ENCODE results near the gene GFOD1.
"Not testable (repeated sequence)": the region's sequence is repeated elsewhere in the genome, so short reads cannot be mapped to it uniquely, and the experiment has no call there.

GFOD1 gene

GRCh38 chr6:13511141-13511571 is 23.8 kb upstream of the GFOD1 start:
- DNase-seq = not testable (repeated sequence)

- DNase-seq = not testable (repeated sequence)
Measured at GRCh38 chr6:13510433-13510832, 23.0 kb upstream of the GFOD1 start.

- no peak for DNase-seq
Measured at GRCh38 chr6:13508711-13509705, 21.6 kb upstream of the GFOD1 start.

- no peak for DNase-seq
Measured at GRCh38 chr6:13507306-13507860, 20.0 kb upstream of the GFOD1 start.

- no peak for DNase-seq
Measured at GRCh38 chr6:13505345-13505734, 17.9 kb upstream of the GFOD1 start.

- no peak for DNase-seq
Measured at GRCh38 chr6:13504611-13505344, 17.4 kb upstream of the GFOD1 start.

- no peak for DNase-seq
Measured at GRCh38 chr6:13500915-13501314, 13.5 kb upstream of the GFOD1 start.

- no peak for DNase-seq
Measured at GRCh38 chr6:13500264-13500663, 12.9 kb upstream of the GFOD1 start.

GRCh38 chr6:13496513-13497190 is 9.3 kb upstream of the GFOD1 start:
- DNase-seq = no peak

- no peak for DNase-seq
Measured at GRCh38 chr6:13495818-13496217, 8.4 kb upstream of the GFOD1 start.

GRCh38 chr6:13495112-13495776 is 7.8 kb upstream of the GFOD1 start:
- no peak for DNase-seq

GRCh38 chr6:13494137-13494536 is 6.7 kb upstream of the GFOD1 start:
- no peak for DNase-seq

GRCh38 chr6:13493147-13493546 is 5.7 kb upstream of the GFOD1 start:
- no peak for DNase-seq

GRCh38 chr6:13492357-13492756 is 5.0 kb upstream of the GFOD1 start:
- no peak for DNase-seq

- no peak for DNase-seq
Measured at GRCh38 chr6:13491538-13491937, 4.1 kb upstream of the GFOD1 start.

GRCh38 chr6:13490402-13490801 is 3.0 kb upstream of the GFOD1 start:
- DNase-seq = no peak

- no peak for DNase-seq
Measured at GRCh38 chr6:13488896-13489237, 1.5 kb upstream of the GFOD1 start.

- DNase-seq = no peak
Measured at GRCh38 chr6:13488015-13488895, 855 bp upstream of the GFOD1 start.

- peak; percentile 8 for DNase-seq
Measured at GRCh38 chr6:13486679-13487121, 700 bp downstream of the GFOD1 start.

GRCh38 chr6:13485923-13486562 is 1.4 kb downstream of the GFOD1 start:
- DNase-seq = no peak

GRCh38 chr6:13485303-13485702 is 2.1 kb downstream of the GFOD1 start:
- no peak for DNase-seq

All from DMS79 treated with DMSO at 0.1 percent for 48 hours (cell line).